Upper lobe of left lung (tissue), 4 donors: Measurements from ENCODE around the gene TNXB.

Source experiments
- POLR2A ChIP-seq, 4 donors: fragments of 450-650 bp; IDR thresholded peaks; one replicate each; pipeline ENCODE4 v1.5.1; 2016 to 2017; ENCODE audit warnings: antibody characterized with exemption in 4 of 4, mild to moderate bottlenecking in 2 of 4
- TF ChIP-seq, protein P1 (sequence below), 6 experiments: fragments of 450-650 bp in 4 of 6; fragments of 200-600 bp in 2 of 6; sonication (generic) in 2 of 6; IDR thresholded peaks; one replicate each; pipeline ENCODE4 v1.5.1; 2016 to 2019; ENCODE audit warnings: antibody characterized with exemption in 6 of 6

DNA sequence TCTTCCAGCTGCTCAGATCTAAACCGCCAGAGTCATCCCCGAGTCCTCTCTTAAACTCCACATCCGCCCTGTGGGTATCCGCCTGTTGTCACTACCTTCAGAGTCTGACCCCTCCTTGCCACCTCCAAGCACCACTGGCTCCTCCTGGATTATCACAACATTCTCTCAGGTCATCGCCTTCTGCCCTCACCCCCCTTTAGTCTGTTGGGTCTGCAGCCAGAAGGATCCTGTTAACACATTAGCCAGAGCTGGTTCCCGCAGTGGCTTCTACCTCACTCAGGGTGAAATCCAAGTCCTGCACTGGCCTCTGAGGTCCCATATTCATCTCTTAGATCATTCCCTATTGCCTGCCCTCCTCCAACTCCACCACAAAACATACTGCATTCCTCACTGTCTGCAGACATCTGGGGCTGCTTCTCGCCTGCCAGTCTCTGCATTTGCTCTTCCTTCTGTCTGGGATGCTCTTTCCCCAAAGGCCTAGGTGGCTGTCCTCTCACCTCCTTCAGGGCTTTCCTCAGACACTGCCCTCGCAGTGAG lies 34.1 kb downstream of the TNXB start:
- TF ChIP-seq, protein P1, sequence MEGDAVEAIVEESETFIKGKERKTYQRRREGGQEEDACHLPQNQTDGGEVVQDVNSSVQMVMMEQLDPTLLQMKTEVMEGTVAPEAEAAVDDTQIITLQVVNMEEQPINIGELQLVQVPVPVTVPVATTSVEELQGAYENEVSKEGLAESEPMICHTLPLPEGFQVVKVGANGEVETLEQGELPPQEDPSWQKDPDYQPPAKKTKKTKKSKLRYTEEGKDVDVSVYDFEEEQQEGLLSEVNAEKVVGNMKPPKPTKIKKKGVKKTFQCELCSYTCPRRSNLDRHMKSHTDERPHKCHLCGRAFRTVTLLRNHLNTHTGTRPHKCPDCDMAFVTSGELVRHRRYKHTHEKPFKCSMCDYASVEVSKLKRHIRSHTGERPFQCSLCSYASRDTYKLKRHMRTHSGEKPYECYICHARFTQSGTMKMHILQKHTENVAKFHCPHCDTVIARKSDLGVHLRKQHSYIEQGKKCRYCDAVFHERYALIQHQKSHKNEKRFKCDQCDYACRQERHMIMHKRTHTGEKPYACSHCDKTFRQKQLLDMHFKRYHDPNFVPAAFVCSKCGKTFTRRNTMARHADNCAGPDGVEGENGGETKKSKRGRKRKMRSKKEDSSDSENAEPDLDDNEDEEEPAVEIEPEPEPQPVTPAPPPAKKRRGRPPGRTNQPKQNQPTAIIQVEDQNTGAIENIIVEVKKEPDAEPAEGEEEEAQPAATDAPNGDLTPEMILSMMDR (IDR thresholded peaks at IDR 0.05) = no peak
- TF ChIP-seq POLR2A (IDR thresholded peaks at IDR 0.05) = no peak
